GM21381 (cell line): Measurements from ENCODE around the gene SYNJ2BP.
"Not testable (repeated sequence)": the region's sequence is repeated elsewhere in the genome, so short reads cannot be mapped to it uniquely, and the experiment has no call there.

ENCODE experiments used
- ATAC-seq: cut with Tn5 transposase; IDR thresholded peaks from one replicate; pipeline ENCODE4 v1.9.1; 2021; ENCODE audit warnings: mild to moderate bottlenecking, moderate library complexity; ENCODE audit not compliant: unreplicated experiment

SYNJ2BP gene, protein sequence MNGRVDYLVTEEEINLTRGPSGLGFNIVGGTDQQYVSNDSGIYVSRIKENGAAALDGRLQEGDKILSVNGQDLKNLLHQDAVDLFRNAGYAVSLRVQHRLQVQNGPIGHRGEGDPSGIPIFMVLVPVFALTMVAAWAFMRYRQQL

DNA sequence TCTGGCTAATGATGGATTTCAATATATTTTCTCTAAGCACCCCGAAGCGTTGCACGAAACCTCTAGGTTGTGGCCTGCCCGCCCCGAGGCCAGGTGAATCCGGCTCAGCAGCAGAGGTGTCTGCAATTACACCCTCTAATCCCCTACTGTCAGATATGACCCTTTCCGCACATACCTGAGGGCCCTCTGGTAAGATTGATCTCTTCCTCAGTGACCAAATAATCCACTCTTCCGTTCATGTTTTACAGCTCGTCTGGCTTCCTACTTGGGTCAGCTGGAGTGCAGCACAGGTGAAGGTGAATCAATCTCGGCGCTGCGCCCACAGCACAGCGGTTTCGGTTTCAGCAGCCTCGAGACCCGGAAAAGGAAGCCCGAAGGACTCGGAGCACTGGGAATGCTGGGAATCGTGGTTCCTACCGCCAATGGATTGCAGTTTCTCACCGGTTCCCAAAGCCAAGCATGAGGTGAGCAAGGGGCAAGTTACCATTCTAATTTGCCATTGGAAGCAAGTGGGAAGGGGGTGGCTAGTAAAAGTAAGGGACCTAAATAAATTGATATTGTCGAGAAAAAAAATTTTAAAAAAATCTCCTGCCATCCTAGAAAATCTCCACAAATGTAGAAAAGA, at the start of gene SYNJ2BP:
TSS of gene SYNJ2BP (minus strand) at position 366 of the 625 bp plus-strand sequence. CDS start at position 239, 127 bp downstream.
- peak; percentile 75 for ATAC-seq

DNA sequence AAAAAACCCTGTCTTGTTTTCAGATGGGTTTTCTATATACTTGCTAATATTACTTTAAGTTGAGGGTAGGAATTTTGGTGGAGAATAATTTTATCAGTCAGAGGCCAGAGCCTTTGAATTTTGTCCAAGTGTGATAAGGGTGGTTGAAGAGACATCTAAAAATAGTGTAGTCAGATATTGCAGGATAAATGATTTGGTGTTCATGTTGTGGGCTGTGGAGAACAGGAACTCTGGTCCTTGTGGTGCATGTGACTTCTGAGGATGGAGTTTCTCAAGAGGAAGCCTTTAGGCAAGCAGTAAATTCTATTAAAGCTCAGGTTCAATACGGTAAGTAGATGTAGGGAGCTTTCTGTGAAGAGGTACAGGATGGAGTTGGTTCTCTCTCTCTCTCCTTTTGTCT, 37.8 kb upstream of the SYNJ2BP start:
- no peak for ATAC-seq

DNA sequence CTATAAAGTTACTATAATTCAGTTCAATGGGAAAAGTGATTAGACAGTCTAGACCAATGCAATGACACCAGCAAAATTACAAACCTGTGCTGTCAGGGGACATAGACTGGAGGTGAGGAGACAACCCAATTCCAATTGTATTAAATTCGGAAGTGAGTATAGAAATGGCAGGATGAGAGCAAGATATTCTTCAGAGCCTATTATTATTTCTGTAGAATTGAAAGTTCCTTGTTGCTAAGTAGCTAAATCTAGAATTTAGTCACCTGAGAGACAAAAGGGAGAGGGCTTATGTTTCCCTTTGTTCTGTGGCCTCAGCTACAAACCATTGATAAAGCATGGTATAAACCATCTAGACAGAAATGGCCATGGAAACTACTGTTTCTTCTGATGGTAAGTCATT, 35.0 kb upstream of the SYNJ2BP start, which contains the start of gene ADAM21:
TSS of gene ADAM21 (plus strand) at position 301 of the 400 bp plus-strand sequence. CDS start 5,326 bp downstream, outside the sequence.
- ATAC-seq: no peak

DNA sequence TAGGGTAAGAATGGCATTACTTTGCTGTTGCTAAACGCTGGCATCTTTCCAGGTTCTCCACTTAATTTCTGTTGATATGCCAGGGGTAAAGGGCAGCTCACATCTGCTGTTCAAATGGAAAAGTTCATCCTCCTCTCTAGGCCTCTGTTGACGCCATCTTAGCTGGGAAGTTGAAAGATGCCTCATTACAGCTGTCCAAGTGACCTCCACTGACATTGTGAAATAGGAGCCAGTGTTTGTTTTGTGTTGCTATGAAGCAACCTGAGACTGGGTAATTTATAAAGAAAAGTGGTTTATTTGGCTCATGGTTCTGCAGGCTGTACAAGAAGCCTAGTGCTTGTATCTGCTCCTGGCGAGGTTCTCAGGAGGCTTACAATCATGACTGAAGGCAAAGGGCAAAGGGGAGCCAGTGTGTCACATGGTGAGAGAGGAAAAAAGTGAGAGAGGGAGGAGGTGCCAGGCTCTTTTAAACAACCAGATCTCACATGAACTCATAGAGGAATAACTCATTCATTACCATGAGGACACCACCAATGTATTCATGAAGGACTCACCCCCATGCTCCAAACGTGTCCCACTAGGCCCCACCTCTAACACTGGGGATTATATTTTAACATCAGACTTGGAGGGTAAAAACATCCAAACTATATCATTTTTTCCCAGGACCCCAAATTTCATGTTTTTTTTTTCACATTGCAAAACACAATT, 31.9 kb upstream of the SYNJ2BP start:
- no peak for ATAC-seq

DNA sequence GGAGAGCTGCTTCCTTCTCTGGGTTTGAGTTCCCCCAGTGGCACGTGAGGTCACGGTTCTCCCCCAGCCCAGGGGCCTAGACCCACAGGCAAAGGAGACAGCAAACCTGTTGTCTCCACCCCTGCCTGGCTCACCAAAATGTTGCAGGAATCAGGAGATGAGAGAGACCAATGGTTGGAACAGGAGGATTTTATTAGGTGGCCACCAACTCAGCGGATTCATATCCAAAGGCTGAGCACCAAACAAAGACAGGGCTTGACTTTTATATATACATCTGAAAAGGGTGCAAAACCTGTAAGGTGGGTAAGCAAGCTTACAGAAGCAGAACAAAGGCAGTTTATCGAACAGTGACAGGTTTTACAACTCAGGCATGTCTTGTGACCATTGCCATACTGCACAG, 25.9 kb upstream of the SYNJ2BP start:
- no peak for ATAC-seq

DNA sequence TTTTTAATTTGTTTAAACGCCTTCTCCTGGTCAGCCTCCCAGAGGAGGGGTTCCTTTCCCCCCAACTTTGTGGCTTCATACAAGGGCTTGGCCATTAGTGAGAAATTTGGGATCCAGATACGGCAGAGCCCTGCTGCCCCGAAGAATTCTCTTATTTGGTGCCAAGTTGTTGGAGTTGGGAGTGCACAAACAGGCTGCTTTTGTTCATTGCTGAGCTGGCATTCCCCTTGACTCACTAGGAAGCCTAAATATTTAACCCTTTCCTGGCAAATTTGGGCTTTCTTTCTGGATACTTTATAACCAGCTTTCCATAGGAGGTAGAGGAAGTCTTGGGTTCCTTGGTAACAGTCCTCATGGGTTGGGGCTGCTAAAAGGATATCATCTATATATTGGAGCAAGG, 24.8 kb upstream of the SYNJ2BP start:
- no peak for ATAC-seq

DNA sequence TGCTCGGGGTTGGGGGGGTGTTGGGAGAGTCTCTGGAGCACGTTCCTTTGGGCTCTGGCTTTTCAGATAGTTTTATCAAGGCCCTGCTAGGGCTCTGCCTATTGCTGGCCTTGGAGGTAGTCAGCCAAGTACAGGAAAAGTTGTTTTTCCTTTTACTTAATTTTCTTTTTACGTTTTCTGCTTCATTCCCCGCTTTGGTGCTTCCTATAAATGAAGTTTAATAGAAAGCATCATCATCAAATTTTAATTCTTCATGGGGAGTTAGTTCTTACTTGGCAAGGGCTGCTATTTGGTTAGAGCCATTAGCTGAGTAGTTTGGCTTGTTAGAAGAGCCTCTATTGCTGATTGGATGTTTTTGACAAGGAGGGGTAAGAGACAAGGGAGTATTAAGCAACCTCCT, 20.0 kb upstream of the SYNJ2BP start:
- ATAC-seq: no peak

DNA sequence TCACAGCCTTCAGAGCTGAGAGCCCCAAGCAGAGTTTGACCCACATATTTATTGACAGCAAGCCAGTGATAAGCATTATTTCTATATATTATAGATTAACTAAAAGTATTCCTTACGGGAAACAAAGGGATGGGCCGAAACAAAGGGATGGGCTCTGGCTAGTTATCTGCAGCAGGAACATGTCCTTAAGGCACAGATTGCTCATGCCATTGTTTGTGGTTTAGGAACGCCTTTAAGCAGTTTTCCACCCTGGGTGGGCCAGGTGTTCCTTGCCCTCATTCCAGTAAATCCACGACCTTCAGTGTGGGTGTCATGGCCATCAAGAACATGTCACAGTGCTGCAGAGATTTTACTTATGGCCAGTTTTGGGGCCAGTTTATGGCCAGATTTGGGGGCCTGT, 9.7 kb upstream of the SYNJ2BP start:
- ATAC-seq: not testable (repeated sequence)

DNA sequence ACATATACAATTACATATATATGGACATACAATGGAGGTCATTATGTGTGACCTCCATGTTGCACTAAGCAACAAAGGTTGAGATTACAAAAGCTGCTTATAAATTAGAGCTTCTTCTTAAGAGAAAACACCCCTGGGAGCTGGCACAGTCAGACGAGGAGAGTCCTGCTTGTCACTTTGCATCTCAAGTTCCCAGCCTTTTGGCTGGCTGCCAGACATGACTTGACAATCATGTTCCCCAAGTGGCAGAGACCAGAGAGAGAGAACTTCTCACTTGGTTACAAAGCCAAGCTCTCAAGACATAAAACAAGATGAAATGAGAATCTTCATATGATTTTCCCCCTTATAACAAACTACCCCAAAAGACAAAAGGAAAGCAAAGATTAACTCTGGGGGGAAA, 8.5 kb upstream of the SYNJ2BP start:
- ATAC-seq: no peak

DNA sequence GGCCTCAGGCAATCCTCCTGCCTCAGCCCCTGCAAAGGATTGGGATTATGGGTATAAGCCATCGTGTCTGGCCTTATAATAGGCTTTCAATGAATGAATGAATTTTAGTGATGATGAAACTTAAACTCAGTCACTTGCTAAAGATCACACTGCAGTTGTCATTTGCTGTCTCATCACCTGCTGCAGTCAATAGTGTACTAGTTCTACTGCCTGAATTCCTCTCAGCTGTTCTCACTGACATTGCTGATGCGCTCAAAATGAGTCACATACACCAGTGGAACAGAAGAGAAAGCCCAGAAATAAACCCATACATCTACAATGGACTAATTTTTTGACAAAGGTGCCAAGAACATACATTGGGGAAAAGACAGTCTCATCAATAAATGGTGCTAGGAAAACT, 5.6 kb upstream of the SYNJ2BP start:
- no peak for ATAC-seq

DNA sequence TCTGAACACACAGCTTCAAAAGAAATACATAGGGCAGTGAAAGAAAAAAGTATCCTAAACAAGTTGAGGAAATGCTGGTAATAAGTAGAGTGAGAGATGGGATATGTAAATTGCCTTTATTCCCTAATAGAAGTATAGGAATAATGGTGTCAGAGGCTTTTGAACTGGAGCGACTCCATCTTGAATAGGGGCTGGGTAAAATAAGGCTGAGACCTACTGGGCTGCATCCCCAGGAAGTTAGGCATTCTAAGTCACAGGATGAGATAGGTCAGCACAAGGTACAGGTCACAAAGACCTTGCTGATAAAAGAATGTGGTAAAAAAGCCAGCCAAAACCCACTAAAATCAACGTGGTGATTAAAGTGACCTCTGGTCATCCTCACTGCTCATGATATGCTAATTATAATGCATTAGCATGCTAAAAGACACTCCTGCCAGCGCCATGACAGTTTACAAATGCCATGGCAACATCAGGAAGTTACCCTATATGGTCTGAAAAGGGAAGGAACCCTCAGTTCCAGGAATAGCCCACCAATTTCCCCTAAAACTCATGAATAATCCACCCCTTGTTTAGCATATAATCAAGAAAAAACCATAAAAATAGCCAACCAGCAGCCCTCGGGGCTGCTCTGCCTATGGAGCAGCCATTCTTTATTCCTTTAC, 2.5 kb upstream of the SYNJ2BP start:
- not testable (repeated sequence) for ATAC-seq

DNA sequence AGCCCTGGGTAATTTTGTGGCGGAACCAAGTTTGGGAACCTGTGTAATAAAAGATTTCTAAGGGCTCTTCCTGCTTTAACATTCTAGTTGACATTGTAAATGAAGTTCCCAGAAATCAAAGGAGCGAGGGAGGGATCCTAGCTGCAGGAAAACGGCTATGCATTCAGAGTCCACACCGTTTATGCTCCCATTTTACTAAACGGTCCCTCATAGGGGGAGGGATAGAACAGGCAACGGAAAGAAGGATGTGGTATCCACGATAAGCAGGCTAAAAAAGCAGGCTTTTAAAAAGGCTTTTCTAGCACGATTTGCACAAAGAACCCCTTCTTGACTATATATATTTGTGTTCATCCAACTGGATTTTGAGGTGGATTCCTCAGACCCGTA, 559 bp downstream of the SYNJ2BP start:
- peak; percentile 19 for ATAC-seq

DNA sequence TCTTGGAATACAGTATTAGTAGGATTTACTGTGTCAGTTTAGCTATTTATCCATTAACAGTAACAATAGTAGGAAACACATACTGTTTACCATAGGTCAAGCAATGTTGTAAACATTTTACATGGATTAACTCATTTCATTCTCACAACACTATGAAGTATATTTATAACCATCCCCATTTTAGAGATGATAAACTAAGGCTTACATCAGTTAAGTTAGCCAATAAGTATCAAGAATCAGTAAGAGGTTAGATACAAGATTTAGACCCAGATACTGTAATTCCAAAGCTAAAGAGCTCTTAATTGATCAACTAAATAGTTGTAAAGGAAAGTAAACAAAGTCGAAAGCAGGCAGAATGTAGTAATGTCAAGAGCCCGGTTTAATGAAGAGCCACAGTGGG, 1.1 kb downstream of the SYNJ2BP start:
- no peak for ATAC-seq

DNA sequence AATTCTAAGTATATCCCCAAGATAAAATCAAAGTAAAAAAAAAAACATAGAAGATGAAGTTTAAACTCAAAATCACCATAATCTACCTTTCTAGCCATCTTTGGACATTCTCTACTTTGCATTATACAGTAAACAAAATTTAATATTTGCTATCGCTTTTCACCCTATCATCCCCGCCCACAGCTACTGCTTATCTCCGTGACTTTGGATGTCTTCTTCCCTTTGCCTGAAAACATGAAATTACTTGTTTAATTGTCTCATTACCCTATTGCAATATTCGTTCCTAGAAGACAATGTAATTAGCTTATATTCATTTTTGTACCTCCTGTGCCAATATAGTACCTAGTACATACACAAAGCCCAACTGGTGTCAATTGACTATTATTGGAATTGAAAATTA, 9.3 kb downstream of the SYNJ2BP start:
- no peak for ATAC-seq

DNA sequence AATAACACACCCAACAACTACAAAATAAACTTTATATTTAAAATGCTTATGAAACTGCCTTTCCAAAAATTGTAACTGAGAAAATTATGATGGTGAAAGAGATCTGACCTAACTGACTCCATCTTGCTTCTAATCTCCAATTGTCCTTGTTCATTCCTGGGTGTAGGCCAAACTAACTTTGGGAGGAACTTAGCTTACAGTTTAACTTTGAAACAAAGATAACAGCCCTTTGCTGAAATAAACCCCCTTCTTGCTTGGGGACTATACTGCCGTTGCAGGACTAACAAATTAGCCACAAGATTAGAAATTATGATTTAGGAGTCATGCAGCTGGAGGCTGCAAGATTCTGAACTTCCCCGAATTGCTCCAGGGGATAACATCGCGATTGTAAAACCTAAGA, 10.7 kb downstream of the SYNJ2BP start:
- not testable (repeated sequence) for ATAC-seq

DNA sequence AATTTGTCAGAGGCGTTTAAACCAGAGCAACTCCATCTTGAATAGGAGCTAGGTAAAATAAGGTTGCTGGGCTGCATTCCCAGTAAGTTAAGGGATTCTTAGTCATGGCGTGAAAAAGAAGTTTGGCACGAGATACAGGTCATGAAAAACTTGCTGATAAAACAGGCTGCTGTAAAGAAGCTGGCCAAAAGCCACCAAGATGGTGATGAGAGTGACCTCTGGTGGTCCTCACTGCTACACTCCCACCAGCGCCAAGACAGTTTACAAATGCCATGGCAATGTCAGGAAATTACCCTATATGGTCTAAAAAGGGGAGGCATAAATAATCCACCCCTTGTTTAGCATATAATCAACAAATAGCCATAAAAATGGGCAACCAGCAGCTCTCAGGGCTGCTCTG, 13.6 kb downstream of the SYNJ2BP start:
- ATAC-seq: not testable (repeated sequence)

DNA sequence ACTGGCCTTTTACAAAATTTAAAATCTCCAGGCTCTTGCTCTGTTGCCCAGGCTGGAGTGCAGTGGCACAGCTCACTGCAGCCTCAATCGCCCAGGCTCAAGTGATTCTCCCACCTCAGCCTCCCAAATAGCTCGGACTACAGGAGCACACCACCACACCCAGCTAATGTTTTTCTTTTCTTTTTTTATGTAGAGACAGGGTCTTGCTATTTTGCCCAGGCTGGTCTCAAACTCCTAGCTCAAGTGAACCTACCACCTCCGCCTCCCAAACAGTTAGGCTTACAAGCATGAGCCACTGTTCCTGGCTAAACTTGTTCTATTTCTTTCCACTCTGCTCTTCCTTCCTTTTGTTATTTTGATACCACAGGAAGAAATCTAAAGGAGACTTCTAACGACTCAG, 15.2 kb downstream of the SYNJ2BP start:
- no peak for ATAC-seq

DNA sequence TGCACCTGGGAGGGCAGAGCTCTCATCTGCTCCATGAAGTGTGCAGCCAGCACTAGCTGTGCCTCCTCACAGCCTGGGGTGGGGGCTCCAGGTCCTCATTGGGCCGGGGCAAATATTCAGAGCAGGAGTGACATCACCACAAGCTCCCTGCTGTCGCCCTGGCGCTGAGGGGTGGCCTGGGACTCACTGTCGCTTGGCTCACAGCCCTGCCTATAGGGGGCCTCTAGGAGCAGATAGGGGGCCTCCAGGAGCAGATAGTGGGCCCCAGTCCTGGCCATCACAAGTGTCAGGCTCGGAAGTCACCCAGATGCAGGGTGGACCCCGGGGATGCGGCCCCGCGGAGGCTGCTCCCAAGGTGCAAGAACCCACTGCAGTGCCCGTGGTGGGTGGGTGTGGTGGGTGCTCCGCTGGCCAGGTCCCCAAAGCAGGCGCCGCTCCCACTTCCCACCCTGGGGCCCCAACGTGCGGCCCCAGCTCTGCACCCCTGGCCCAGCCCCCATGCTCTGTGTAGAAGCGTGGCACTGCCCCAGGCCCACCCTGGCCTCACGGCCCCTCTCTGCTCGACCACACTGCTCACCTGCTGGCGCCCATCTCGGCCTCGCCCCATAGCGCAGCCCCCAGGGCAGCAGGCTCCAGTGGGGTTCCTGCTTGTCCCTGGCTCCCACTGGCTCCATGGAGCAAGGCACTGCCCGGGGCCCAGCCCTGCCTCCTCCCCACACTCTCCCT, 18.0 kb downstream of the SYNJ2BP start:
- ATAC-seq: no peak

DNA sequence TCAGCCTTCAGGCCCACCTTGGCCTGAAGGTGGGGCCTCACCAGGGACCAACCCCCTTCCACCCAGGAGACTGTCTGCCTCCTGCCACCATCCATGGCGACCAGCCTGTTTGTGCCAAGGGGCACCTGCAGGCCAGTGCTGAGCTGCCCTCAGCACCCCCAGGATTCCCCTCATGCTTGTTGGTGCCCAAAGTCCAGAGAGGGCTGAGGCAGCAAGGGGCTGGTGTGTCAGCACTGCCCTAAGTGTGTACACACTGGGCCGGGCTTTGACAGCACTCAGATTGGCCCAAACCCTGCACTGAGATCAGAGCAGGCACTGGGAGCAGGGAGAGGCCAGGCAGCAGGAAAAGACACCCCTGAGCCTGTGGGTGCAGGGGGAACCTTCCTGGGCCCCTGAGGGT, 18.6 kb downstream of the SYNJ2BP start:
- no peak for ATAC-seq

DNA sequence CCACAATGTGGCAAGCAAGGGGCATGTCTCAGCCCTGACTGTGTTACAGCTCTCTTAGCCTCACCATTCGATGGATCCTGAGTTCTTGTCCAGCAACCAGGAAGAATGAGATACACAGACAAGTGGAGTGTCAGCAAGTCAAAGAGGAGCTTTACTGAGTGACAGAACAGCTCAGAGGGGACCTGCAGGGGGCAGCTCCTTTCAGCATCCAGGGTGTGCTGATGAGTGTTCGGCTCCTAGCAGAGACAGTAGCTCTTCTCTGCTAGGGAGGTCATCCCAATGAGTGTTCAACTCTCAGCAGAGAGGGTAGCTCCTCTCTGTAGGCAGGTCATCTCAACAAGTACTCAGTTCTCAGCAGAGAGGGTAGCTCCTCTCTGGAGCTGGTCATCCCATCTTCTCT, 19.1 kb downstream of the SYNJ2BP start:
- no peak for ATAC-seq

DNA sequence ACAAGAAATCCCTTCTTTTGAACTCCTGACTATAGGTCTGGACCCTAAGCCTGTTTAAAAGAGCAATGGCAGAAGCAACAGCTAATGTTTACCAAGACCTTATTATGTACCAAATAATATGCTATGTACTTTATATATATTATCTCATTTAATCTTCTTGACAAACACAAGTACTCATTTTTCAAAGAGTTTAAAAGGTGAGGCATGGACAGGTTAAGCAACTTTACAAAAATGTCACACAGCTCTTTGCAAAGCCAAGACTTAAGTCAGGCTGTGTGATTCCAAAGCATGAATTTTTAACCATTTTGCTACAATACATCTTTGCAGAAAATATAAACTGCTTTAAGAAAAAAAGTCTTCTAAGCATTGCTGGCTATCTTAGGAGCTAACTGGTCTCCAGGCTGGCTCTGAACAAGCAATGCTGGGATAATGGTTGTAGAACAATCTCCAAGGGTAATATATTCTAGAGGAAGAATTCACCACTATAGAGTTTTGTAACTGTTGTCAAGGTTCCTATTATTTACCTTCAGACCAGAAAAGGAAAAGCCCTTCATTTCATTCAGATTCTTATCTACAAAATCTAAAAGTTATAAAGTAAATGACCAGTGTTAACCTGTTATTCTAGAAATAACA, 22.1 kb downstream of the SYNJ2BP start:
- no peak for ATAC-seq
